HepG2 (cell line): ENCODE data around the gene ERCC6. TPM values are rescaled to one million over a fixed set of nuclear protein-coding genes. Genes with fewer than 3 reads are reported as not detected.

Experiments
- HNRNPL ChIP-seq: fragments of 200-400 bp; formaldehyde crosslinking; IDR thresholded peaks from 2 replicates; pipeline ENCODE4 v1.6.1; 2017; ENCODE audit warnings: mild to moderate bottlenecking, low read depth, low read length
- PAF1 ChIP-seq: IDR thresholded peaks from 2 replicates; pipeline ENCODE4 v1.6.1; 2016; ENCODE audit warnings: missing genetic modification reagents, missing compliant biosample characterization
- PHF21A ChIP-seq: sonication (generic); formaldehyde crosslinking; IDR thresholded peaks from 2 replicates; pipeline ENCODE4 v1.5.0; 2020; ENCODE audit warnings: mild to moderate bottlenecking, missing genetic modification reagents
- SETDB1 ChIP-seq: sonication (generic); formaldehyde crosslinking; IDR thresholded peaks from 2 replicates; pipeline ENCODE4 v1.5.1; 2020; ENCODE audit warnings: missing genetic modification reagents, mild to moderate bottlenecking, borderline replicate concordance
- SP140L ChIP-seq: sonication (generic); formaldehyde crosslinking; IDR thresholded peaks from 2 replicates; pipeline ENCODE4 v1.4.0; 2020; ENCODE audit warnings: missing genetic modification reagents, borderline replicate concordance
- TCF7L2 ChIP-seq: IDR thresholded peaks from 2 replicates; pipeline ENCODE4 v1.6.1; 2011; ENCODE audit warnings: mild to moderate bottlenecking, low read depth, low read length, moderate library complexity
- ZNF296 ChIP-seq: sonication (generic); formaldehyde crosslinking; conservative IDR thresholded peaks from 2 replicates; pipeline ENCODE4 v1.5.0; 2020; ENCODE audit warnings: mild to moderate bottlenecking, missing genetic modification reagents
- polyA plus RNA-seq, 8 experiments: library from polyadenylated mRNA; depleted of rRNA in 3 of 8; stranded (reverse) in 7 of 8; unstranded in 1 of 8; fragments of >200 nt; fragmentation: Illumina TruSeq in 4 of 8; extraction: Trizol in 4 of 8; gene quantifications; 2 replicates each; pipeline versions ENCODE4 v1.2.1 to v1.2.3, GENCODE V29; 2011 to 2016; ENCODE audit warnings: low read depth in 4 of 8, missing spikeins in 1 of 8, mixed read lengths in 1 of 8; ENCODE audit not compliant: insufficient read depth in 1 of 8
- total RNA-seq, 5 experiments: library from RNA; depleted of rRNA; stranded (reverse); fragments of >200 nt; fragmentation: Illumina TruSeq; extraction: Trizol; gene quantifications; 2 replicates each; pipeline ENCODE4 v1.2.3, GENCODE V29; 2016; ENCODE audit warnings: low read depth in 1 of 5
- TF ChIP-seq, protein P1 (sequence below): sonication (generic); formaldehyde crosslinking; IDR thresholded peaks from 2 replicates; pipeline ENCODE4 v1.4.0; 2020; ENCODE audit warnings: mild to moderate bottlenecking, missing genetic modification reagents
- TF ChIP-seq, protein P2 (sequence below), 2 experiments: sonication (generic) in 1 of 2; formaldehyde crosslinking in 1 of 2; IDR thresholded peaks; 2 replicates each; pipeline versions ENCODE4 v1.6.1 to v1.9.0; 2014 to 2022; ENCODE audit warnings: antibody characterized with exemption in 1 of 2, borderline replicate concordance in 1 of 2, inconsistent platforms in 1 of 2, low read depth in 1 of 2, missing genetic modification reagents in 1 of 2
- TF ChIP-seq, protein P3 (sequence below): sonication (generic); formaldehyde crosslinking; IDR thresholded peaks from 2 replicates; pipeline ENCODE4 v1.4.0; 2020; ENCODE audit warnings: missing genetic modification reagents
- TF ChIP-seq, protein P4 (sequence below): sonication (generic); formaldehyde crosslinking; conservative IDR thresholded peaks from 2 replicates; pipeline ENCODE4 v1.4.0; 2020; ENCODE audit warnings: missing genetic modification reagents

The ERCC6 gene
- total and polyA plus RNA-seq, 2 of the 13 experiments (the other 11 are each of a cell fraction or from before 2014, with no cell fraction given) = 5.1 to 9.8 TPM

DNA sequence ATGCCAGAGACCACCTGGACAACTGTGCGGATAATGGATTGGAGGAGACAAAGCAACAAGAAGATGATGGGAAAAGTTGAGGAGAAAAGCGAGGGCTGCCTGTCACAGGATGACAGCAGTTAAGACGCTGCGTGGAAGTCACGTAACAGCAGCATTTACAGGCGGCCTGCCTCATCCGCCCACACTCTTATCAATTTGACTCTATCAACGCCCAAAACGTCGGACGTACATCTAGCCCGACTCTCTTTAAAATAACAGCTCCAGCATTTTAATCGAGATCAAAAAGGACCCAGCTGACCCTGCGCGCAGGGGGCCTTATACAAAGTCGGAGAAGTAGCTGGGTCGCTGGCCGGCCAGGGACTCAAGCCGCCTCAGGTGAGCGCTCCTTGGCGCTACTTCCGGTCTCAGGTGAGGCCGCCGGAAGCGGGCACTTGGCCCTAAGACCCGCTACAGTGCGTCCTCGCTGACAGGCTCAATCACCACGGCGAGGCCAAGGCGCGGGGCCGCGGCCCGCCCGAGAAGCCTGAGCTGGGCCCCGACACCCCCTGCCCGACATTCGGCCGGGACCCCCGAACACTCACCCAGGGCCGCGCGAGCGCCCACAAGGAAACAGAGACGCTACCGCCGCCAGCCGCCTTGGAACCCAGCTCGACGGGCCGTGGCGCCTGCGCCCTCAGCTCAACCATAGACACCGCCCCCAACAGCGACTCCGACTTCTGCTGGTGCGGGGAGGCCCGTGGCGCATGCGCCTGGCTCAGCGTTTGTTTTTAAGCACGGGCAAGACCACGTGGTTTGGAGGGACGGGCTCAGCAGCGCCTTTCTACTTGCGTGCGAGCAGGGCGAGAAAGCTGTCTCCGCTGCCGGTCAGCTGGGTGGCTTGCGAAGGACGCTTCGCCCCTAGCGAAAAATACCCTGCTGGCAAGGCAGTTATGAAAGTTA lies at the start of gene ERCC6 (continued):
- no peak for TF ChIP-seq HNRNPL
- no peak for TF ChIP-seq SP140L (CRISPR knock-in tag)
- no peak for TF ChIP-seq TCF7L2
- no peak for TF ChIP-seq SETDB1 (CRISPR knock-in tag)
- TF ChIP-seq, protein P1, sequence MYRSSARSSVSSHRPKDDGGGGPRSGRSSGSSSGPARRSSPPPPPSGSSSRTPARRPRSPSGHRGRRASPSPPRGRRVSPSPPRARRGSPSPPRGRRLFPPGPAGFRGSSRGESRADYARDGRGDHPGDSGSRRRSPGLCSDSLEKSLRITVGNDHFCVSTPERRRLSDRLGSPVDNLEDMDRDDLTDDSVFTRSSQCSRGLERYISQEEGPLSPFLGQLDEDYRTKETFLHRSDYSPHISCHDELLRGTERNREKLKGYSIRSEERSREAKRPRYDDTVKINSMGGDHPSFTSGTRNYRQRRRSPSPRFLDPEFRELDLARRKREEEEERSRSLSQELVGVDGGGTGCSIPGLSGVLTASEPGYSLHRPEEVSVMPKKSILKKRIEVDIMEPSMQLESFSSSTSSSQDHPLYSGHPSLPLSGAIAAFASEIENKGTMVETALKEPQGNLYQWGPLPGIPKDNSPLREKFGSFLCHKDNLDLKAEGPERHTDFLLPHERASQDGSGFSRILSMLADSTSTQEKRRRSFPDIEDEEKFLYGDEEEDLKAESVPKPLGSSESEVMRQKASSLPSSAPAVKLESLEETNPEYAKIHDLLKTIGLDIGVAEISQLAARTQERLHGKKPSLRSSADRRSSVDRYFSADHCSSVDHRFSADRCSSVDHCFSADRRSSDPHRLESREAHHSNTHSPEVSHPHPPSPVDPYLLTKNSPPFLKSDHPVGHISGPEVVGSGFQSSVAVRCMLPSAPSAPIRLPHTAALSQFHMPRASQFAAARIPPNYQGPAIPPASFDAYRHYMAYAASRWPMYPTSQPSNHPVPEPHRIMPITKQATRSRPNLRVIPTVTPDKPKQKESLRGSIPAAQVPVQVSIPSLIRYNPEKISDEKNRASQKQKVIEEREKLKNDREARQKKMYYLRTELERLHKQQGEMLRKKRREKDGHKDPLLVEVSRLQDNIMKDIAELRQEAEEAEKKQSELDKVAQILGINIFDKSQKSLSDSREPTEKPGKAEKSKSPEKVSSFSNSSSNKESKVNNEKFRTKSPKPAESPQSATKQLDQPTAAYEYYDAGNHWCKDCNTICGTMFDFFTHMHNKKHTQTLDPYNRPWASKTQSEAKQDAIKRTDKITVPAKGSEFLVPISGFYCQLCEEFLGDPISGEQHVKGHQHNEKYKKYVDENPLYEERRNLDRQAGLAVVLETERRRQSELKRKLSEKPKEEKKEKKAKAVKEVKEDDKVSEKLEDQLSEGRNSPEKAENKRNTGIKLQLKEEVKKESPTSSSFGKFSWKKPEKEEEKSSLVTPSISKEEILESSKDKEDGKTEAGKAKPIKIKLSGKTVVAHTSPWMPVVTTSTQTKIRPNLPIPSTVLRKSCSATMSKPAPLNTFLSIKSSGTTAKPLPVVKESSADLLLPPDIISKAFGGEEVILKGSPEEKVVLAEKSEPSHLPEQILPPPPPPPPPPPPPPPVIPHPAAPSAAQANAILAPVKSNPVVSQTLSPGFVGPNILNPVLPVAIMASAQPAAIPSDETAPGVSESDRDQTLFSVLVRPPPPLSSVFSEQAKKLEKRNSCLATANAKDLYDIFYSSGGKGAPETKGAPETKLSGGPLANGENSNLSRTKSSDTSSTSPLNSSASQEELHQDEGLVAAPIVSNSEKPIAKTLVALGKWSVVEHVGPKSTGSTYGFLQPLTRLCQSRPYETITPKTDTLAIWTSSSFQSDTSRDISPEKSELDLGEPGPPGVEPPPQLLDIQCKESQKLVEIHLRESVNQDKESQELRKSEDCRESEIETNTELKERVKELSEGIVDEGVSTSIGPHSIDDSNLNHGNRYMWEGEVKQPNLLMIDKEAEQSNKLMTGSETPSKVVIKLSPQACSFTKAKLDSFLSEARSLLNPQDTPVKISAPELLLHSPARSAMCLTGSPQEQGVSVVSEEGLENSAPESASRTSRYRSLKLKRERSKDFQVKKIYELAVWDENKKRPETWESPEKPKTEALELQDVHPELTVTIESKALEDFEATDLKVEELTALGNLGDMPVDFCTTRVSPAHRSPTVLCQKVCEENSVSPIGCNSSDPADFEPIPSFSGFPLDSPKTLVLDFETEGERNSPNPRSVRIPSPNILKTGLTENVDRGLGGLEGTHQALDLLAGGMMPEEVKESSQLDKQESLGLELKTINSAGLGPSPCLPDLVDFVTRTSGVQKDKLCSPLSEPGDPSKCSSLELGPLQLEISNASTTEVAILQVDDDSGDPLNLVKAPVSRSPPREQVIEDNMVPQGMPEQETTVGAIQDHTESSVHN (CRISPR knock-in tag) = no peak
- TF ChIP-seq ZNF296 (CRISPR knock-in tag) = no peak
- TF ChIP-seq, protein P2, sequence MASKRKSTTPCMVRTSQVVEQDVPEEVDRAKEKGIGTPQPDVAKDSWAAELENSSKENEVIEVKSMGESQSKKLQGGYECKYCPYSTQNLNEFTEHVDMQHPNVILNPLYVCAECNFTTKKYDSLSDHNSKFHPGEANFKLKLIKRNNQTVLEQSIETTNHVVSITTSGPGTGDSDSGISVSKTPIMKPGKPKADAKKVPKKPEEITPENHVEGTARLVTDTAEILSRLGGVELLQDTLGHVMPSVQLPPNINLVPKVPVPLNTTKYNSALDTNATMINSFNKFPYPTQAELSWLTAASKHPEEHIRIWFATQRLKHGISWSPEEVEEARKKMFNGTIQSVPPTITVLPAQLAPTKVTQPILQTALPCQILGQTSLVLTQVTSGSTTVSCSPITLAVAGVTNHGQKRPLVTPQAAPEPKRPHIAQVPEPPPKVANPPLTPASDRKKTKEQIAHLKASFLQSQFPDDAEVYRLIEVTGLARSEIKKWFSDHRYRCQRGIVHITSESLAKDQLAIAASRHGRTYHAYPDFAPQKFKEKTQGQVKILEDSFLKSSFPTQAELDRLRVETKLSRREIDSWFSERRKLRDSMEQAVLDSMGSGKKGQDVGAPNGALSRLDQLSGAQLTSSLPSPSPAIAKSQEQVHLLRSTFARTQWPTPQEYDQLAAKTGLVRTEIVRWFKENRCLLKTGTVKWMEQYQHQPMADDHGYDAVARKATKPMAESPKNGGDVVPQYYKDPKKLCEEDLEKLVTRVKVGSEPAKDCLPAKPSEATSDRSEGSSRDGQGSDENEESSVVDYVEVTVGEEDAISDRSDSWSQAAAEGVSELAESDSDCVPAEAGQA (IDR thresholded peaks at IDR 0.05; ENCODE audit: low read depth) = no peak
- TF ChIP-seq, protein P2 (CRISPR knock-in tag; IDR thresholded peaks at IDR 0.05; ENCODE audit: borderline replicate concordance) = peak; percentile 90
- TF ChIP-seq, protein P3, sequence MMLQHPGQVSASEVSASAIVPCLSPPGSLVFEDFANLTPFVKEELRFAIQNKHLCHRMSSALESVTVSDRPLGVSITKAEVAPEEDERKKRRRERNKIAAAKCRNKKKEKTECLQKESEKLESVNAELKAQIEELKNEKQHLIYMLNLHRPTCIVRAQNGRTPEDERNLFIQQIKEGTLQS (CRISPR knock-in tag) = no peak; the same call in none of the 2 replicates
- TF ChIP-seq, protein P4, sequence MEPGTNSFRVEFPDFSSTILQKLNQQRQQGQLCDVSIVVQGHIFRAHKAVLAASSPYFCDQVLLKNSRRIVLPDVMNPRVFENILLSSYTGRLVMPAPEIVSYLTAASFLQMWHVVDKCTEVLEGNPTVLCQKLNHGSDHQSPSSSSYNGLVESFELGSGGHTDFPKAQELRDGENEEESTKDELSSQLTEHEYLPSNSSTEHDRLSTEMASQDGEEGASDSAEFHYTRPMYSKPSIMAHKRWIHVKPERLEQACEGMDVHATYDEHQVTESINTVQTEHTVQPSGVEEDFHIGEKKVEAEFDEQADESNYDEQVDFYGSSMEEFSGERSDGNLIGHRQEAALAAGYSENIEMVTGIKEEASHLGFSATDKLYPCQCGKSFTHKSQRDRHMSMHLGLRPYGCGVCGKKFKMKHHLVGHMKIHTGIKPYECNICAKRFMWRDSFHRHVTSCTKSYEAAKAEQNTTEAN (CRISPR knock-in tag) = no peak
- TF ChIP-seq PAF1 (CRISPR knock-in tag) = no peak
- TF ChIP-seq PHF21A (CRISPR knock-in tag) = no peak
